Measurements from ENCODE around the gene GCNT3.

The GCNT3 gene, protein sequence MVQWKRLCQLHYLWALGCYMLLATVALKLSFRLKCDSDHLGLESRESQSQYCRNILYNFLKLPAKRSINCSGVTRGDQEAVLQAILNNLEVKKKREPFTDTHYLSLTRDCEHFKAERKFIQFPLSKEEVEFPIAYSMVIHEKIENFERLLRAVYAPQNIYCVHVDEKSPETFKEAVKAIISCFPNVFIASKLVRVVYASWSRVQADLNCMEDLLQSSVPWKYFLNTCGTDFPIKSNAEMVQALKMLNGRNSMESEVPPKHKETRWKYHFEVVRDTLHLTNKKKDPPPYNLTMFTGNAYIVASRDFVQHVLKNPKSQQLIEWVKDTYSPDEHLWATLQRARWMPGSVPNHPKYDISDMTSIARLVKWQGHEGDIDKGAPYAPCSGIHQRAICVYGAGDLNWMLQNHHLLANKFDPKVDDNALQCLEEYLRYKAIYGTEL

DNA sequence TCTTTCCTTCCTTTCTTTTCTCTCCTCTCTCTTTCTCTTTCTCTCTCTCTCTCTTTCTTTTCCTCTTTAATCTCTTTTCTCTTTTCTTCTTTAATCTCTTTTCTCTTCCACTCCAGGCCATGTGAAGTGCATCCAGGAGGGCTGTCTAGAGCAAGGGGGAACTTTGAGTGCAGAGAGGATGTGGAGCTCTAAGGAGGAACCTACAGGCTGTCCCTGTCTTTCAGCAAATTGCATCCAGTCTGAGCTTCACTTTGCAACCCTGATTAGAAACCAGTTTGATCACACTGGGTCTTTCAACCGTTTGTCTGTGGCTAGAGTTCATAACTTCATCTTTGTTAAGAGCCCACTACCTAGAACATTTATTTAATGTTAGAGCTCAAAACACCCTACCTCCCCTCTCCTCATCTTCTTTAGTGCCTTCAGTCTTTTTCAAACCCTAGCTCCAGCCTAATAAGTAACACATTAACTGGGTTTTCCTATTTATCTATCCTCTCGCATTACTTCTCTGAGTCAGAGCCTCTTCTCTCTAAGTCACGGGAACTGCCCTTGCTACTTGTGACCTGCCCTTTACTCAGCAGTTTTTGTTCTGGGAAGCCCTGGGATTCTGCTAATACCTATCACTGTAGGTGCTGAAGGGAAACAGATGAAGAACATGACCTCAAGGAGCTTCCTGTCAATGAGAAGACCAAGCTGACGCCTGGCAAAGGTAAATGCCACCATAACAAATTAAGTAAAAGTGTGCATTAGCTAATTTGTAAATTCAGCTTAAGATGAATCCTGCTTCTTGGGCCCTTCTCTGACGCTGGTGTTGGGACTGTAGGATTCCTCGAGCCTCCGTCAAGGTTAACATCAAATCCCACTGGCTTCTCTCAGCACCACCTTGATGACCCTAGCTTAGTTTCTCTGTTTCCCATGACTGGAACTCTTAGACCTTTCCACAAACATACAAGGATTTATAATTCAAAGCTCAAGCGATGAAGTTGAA, at the start of gene GCNT3:
Gene GCNT3, plus strand, starts transcription at position 508 of the 985 bp plus-strand sequence. CDS start 6,456 bp downstream, outside the sequence.
- no peak for DNase-seq

DNA sequence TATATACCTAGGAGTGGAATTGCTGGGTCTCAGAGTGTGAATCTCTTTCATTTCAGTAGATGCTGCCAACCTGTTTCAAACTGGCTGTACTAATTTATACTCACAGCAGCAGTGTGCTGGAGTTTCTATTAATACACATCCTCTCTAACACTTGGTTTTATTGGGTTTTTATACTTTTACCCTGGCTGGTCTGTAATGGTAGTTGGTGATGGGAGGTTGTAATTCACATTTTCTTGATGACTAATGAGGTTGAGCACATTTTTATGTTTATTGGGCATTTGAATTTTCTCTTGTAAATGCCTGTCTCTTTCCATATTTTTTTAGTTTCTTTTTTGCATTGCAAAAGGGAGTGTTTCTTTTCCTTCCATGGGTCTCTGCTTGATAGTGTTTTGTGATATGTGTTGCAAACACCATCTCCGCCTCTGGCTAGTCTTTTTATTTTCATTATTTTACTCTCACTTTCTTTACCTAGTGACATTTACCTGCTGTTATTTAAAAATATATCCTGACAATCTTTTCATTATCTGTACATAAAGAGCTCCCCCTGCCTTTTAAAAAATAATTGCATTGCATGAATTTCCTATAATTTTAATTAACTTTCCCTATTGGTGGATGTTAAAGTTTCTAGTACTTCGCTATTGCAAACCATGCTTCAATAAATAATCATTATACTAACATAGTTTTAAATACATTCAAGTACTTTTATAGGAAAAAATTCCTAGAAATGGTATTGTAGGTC, 49.0 kb upstream of the GCNT3 start:
- no peak for DNase-seq

DNA sequence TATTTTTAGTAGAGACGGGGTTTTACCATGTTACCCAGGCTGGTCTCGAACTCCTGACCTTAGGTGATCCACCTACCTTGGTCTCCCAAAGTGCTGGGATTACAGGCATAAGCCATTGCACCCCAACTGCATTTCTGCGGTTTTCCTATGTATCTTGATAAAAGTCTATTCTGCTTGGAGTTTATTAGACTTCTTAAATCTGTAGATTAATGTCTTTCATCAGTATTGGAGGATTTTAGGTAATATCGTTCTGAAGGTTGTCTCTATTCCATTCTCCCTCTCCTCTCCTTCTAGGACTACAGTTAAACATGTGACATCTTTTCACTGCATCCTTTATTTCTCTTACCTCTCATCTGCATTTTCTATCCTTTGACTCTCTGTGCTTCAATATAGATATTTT, 46.3 kb upstream of the GCNT3 start:
- no peak for DNase-seq

DNA sequence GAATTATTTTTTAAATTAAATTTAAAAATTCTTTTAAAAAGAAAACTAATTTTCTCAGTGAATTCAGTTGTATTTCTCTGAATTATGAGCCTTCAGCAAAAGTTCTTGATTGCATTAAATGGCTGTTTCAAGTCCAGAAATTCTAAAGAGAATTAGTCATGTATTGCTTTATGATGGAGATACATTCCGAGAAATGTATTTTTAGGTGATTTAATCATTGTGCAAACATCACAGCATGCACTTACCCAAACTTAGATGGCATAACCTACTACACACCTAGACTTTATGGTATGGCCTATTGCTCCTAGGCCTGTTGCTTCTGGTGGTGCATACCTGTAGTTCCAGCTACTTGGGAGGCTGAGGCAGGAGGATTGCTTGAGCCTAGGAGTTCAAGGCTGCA, 44.3 kb upstream of the GCNT3 start:
- no peak for DNase-seq

DNA sequence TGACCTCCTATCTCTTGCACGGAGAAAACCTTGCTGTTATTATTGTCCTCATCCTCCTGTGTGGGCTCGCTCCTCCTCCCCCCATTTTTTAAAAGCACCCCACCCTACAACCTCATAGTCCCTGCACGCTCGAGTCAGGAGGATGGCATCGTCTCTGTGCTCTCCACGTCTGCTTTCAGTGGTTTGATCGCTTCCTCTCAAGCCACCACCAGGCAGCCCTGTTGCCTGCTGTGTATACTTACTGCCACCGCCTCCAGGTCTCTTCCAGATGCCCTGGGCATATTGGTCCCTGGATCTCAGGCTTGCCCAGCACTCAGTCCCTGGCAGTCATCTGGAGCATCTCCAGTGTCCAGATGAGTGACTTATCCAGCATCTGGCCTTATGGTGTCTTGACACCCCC, 42.1 kb upstream of the GCNT3 start:
- DNase-seq, result no peak

DNA sequence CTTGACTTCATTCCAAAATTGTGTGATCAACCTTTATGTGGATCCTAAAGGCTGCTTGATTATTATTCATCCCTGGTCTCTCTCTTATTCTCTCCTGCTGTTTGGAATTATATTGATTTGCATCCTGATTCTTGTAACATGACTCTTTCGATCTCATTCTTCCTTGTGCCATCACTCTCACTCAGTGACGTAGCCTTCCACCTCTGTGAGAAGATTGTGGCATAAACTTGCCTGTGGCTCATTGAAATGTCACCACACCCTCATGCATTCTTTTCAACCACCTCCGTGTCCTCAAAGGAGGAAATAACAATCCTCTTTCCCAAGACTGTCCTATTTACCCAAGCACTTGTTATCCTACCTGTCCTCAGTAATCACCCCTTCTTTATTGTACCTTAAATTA, 41.3 kb upstream of the GCNT3 start:
- DNase-seq, result no peak

DNA sequence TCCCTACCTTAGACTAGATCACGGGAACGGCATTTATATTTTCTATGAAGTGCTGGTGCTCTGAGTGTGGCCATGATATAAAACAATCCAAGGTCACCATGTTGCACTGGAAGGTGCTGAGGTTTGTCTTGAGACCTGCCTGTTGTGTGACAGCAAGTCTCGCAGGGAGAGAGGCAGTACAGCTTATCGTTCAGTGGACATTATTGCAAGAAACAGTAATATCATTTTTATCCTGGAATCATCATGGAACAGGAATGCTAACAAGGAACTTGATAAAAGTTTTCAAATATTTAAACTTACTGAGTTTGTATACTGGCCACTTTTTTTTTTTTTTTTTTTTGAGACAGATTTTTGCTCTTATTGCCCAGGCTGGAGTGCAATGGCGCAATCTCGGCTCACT, 40.0 kb upstream of the GCNT3 start:
- DNase-seq, result no peak

DNA sequence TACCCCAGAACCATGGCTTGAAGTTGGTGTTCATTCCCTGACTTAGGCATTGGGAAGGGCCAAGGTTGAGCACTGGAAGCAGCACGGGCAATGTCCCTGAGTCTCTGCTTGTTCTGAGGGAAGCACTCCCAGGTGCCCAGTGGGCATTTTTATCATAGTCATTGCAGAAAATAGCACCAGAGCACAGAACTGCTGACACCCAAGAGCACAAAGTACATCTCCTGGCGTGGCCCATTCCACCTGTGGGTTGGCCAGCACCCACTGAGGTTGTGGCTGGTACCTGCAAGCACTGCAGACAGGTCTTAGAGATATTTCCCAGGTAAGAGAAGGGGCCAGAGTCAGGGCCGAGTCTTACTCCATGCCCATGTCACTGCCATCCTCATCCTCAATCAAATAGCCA, 28.5 kb upstream of the GCNT3 start:
- DNase-seq, result no peak

DNA sequence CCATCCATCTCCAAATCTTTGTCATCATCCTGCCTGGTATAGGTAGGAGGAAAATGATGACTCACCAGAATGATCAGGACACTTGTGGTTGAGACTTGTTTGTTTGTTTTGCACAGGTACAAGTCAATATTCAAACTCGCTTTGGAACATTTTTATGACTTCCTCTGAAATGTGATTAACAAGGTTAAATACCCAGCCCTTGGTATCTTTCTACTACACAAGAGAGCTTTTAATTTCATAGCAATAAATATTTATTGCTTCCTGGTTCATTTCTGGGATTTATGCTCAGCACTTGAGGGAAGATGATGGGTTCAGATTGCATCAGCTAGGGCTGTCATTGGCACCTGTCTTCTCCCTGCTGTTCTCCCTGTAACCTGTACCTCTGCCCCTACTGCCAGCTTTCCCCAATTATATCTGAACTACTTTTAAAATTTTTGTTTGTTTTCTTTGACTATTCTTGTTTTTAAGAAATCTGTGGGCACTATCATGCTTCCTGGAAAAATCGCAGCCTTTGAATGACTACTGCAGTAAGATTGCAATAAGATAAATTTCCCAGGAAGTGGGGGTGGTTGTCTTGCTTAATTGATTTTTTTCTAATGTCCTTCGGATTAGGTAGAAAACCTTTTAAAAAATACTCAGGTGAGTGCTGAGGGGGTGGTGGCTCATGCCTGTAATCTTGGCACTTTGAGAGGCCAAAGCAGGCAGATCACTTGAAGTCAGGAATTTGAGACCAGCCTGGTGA, 24.3 kb upstream of the GCNT3 start:
- DNase-seq, result no peak

DNA sequence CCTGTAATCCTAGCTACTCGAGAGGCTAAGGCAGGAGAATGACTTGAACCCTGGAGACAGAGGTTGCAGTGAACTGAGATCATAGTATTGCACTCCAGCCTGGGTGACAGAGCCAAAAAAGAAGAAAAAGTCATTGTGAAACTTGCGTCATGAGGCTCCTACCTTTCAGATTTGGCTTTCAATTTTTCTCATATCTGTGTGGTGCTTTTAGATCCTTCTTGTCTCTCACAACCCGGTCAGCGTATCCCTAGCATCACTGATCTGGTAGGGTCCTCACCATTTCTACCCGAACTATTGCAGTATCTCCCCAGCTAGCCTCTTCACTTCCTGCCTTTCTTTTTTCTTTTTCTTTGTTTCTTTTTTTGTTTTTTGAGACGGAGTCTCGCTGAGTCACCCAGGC, 21.6 kb upstream of the GCNT3 start:
- no peak for DNase-seq

DNA sequence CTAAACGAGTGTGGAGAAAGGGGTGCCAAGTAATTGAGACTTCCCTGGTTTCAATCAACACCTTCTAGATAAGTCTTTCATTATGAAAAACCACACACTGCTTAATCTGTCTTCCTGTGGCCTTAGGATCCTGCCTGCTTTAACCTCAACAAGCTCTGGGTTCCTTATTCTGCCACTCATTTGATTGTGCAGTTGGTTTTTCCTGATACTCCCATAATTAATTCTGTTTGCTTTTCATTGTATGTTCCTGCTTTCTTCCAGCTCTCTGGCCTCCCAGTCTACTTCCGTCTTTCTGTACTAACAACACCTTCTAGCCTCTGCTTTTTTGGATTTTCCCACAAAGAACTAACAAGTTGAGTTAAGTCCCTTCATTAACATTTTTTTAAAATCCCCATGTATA, 20.2 kb upstream of the GCNT3 start:
- DNase-seq, result no peak

DNA sequence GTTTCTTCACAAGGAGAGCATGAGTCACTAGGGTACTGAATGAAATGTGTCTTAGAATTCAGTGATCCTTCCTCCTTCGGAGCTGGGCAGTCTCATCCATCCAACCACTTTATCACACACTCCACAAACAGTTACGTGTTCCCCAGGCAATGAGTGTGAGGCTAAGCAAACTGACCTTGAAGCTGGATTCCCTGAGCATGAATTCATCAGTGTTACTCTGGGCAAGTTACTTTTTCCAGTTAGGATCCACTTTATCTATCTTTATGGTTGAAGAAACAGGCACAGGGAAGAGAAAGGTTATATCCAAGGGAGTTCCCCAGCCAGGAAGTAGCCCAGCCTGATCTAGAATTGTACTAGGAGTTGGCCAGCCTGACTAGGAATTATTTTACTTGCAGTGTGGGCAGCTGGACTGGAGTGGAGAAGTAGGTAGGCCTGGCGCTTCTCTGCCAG, 17.1 kb upstream of the GCNT3 start:
- no peak for DNase-seq

DNA sequence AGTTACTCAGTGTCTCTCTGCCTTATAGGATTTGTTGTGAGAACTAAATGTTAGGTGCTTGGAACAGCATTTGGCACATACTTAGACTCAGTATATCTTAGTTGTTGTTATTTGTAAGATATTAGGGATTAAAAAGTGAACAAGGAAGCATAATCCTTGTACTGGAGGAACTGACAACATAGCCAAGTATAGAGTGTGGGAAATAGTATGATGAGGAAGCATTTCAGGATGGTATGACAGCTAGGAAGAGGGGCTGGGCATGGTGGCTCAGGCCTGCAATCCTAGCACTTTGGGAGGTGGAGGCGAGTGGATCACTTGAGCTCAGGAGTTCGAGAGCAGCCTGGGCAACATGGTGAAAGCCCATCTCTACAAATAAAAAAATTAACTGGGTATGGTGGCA, 16.6 kb upstream of the GCNT3 start:
- no peak for DNase-seq

DNA sequence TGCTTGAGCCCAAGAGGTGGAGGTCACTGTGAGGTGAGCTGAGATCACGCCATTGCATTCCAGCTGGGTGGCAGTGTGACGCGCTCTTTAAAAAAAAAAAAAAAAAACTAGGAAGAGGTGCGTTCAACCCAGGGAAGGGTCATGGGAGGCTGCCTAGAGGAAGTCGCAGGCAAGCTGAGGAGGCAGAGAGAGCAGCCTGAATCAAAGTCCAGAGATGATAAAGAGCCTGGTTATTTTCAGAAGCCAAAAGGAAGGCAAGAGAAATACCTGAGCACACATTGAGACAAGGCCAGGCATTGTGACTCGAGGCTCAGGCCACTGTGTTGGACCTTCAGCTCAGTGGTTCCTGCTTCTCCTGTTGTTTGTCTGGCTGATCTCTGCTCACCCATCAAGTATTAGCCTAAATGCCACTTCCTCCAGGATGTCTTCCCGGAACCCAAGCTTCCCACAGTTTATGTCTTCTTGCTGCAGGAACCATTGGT, 16.1 kb upstream of the GCNT3 start:
- no peak for DNase-seq

DNA sequence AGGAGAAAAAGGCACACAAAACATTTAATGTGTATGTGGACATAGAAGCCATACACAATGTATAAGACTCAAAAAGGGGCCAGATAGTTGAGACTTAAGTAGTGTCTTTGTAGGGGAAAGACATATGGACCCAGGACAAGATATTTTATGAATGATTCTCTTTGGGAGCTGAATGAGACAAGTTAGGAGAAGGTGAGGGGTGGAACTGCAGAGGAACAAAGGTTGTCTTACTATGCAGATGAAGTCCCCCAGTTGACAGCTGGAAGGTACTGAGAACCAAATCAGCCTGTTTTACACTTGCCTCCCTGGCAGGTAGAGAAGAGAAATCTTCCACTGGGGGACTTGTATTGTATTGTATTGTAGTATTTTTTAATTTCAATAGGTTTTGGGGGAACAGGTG, 14.9 kb upstream of the GCNT3 start:
- DNase-seq, result no peak

DNA sequence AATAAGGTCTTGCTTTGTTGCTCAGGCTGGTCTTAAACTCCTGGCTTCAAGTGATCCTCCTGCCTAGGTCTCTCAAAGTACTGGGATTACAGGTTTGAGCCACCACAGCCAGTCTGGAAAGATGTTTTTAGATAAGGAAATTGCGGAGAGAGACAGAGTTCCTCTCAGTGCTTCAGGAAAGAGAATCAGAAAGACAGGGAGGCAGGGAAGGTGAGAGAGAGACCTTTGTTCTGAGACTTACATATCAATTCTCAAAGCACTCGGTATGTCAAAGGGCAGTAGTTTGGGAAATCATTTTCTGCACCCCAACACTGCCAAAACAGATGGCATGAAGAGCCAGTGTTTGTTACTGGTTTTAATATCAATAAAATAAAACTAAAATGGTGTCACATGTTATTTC, 13.1 kb upstream of the GCNT3 start:
- no peak for DNase-seq

DNA sequence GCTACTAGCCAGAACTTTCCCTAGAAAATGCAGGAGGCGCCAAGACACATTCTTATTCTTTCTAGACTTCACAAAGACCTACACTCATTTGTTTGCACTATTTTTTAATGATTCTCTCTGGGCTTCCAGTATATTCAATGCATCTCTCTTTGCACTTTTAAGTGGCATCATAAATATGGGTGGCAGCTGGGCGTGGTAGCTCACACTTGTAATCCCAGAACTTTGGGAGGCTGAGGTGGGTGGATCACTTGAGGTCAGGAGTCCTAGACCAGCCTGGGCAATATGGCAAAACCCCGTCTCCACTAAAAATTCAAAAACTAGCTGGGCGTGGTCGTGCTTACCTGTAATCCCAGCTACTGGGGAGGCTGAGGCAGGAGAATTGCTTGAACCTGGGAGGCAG, 5.6 kb upstream of the GCNT3 start:
- DNase-seq, result no peak

DNA sequence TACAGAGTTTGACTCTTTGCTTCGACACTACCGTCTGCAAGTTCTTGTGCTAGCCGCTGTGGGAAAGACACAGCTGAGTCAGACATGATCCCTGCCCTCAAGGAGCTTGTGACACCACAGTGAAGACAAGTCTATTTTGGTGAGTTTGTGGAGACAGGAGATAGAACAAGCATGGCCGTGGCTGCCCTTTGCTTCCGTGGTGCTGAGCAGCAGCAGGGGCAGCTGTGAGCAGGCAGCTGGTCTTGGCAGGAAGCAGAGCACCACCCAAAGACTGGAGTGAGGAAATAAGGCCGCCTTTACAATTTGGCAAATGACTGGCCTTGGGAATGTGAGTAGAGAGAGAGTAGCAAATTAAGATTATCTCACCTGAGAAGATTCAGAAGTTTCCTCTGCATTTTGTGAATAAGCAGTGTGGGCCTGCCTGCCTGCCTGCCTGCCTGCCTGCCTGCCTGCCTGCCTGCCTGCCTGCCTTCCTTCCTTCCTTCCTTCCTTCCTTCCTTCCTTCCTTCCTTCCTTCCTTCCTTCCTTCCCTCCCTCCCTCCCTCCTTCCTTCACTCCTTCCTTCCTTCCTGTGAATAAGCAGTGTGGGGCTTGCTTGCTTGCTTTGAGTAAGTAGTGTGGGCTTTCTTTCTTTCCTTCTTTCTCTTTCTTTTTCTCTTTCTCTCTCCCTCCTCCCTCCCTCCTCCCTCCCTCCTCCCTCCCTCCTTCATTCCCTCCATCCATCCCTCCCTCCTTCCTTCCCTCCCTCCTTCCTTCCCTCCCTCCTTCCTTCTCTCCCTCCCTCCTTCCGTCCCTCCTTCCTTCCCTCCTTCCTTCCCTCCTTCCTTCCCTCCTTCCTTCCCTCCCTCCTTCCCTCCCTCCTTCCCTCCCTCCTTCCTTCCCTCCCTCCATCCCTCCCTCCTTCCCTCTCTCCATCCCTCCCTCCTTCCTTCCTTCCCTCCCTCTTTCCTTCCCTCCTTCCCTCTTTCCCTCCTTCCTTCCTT, 1.6 kb upstream of the GCNT3 start:
- DNase-seq, result no peak

DNA sequence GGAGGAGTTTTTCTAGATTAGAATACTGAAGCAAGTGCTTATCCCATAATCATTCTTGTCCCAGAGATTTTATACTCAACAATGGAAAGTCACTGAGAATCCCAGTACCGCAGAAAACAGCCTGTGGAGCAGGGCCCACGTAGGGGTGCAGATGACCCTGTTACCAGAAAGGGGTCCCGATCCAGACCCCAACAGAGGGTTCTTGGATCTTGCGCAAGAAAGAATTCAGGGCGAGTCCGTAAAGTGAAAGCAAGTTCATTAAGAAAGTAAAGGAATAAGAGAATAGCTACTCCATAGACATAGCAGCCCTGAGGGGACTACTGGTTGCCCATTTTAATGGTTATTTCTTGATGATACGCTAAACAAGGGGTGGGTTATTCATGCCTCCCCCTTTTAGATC, 2.6 kb downstream of the GCNT3 start:
- no peak for DNase-seq

DNA sequence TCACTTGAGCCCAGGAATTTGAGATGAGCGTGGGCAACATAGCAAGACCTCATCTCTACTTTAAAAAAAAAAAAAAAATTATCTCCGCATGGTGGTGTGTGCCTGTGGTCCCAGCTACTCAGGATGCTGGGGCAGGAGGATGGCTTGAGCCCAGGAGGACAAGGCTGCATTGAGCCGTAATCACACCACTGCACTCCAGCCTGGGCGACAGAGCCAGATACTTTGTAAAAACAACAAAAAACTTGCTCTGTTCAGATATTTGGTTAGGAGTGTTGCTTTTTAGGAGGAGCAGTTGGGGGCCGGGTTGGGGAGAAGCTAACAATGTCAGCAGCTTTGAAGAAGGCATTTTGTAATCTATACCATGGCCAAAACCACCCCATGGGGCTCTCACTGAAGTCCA, 4.1 kb downstream of the GCNT3 start:
- no peak for DNase-seq

DNA sequence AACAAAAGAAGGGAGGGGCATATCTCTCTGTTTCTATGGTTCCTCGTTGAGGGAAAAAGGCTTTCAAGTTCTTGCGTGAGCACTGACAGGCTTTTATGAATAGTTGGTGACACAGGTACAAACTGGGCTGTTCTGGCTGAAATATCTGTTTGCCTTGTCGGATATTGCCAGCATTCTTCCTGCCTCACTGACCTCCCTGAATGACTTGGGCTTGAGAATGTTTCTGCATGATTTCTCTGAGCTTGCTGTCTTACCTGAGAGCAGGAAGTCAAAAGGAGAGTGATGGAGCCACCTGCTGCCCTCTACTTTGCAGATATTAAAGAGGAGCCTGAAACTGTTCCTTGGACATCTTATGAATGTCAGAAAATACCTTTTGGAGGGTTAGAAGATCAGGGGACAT, 4.8 kb downstream of the GCNT3 start:
- DNase-seq, result no peak
